K562 (cell line): ENCODE data around the gene RAB40B. TPM values are rescaled to one million over a fixed set of nuclear protein-coding genes. Genes with fewer than 3 reads are reported as not detected.

Source experiments
- ATAC-seq: fragments of 200-7000 bp; cut with Tn5 transposase; 3 replicates; pipeline ENCODE4 v1.9.1; 2020; ENCODE audit warnings: moderate library complexity
- BruUV-seq: library from RNA; stranded (reverse); fragments of 400-500 nt; replicated peaks from 2 replicates; lab custom pipeline; 2021; lab: Mats Ljungman, UMichigan
- CTCF ChIA-PET: fragments of 300-600 bp; formaldehyde crosslinking; extraction: SDS; loops from one replicate; lab custom pipeline; 2021; ENCODE audit warnings: low intra/inter-chr PET ratio; lab: Yijun Ruan, JAX
- POLR2A ChIA-PET: fragments of 300-600, 350-650 bp; sonication (Branson Sonifier 250); formaldehyde crosslinking; extraction: SDS; loops from one replicate; lab custom pipeline; 2021; ENCODE audit warnings: antibody characterized with exemption, inconsistent platforms; lab: Yijun Ruan, JAX
- DNase-seq, 4 experiments: peaks; one replicate each; pipeline versions ENCODE4 v3.0.0 to v3.0.0-alpha.2; 2011 to 2018; ENCODE audit warnings: low spot score in 3 of 4, mixed read lengths in 3 of 4; ENCODE audit errors: extremely low read depth in 1 of 4
- FAIRE-seq: peaks from 2 replicates; lab custom pipeline; 2011; peaks lifted over from hg19 to GRCh38; lab: Jason Lieb, UNC
- H2AFZ ChIP-seq: 2 replicates; pipeline ENCODE4 v1.6.0; 2011; ENCODE audit warnings: low read depth, low read length, control low read depth, inconsistent platforms
- H3K27ac ChIP-seq: fragments of 200-600 bp; 3 replicates; pipeline ENCODE4 v1.8.0; 2011; ENCODE audit warnings: low read depth, mild to moderate bottlenecking, control low read depth, inconsistent platforms, low read length, moderate library complexity, mixed read lengths; ENCODE audit errors: extremely low read depth
- H3K27me3 ChIP-seq, 2 experiments: fragments of 300-600 bp in 1 of 2; 2 replicates in 1 of 2; 3 replicates in 1 of 2; pipeline versions ENCODE4 v1.6.0 to v1.8.0; 2011; ENCODE audit warnings: inconsistent platforms in 2 of 2, low read length in 2 of 2, mild to moderate bottlenecking in 1 of 2, mixed read lengths in 1 of 2, moderate library complexity in 1 of 2; ENCODE audit not compliant: control insufficient read depth in 2 of 2, insufficient read depth in 2 of 2
- H3K36me3 ChIP-seq: fragments of 300-600 bp; 3 replicates; pipeline ENCODE4 v1.8.0; 2011; ENCODE audit warnings: mild to moderate bottlenecking, low read length, inconsistent platforms; ENCODE audit not compliant: control insufficient read depth, insufficient read depth
- H3K4me1 ChIP-seq, 2 experiments: fragments of 200-600 bp in 1 of 2; replicated peaks in 1 of 2; 2 replicates in 1 of 2; 3 replicates in 1 of 2; pipeline versions ENCODE4 v1.5.1 to v1.8.0; 2011; ENCODE audit warnings: inconsistent platforms in 2 of 2, low read length in 2 of 2, mild to moderate bottlenecking in 1 of 2, mixed read lengths in 1 of 2, moderate library complexity in 1 of 2; ENCODE audit not compliant: control insufficient read depth in 2 of 2, insufficient read depth in 2 of 2
- H3K4me2 ChIP-seq: 2 replicates; pipeline ENCODE4 v1.6.1; 2011; ENCODE audit warnings: low read length, control low read depth, inconsistent platforms, mixed read lengths; ENCODE audit not compliant: insufficient read depth
- H3K4me3 ChIP-seq: fragments of 200-600 bp; sonication (generic), shearing (Covaris generic); 2 replicates; pipeline ENCODE4 v1.5.1; 2016; ENCODE audit warnings: control low read depth, inconsistent platforms
- H3K79me2 ChIP-seq: fragments of 200-600 bp; 3 replicates; pipeline ENCODE4 v1.8.0; 2011; ENCODE audit warnings: low read length, inconsistent platforms; ENCODE audit not compliant: control insufficient read depth, insufficient read depth
- H3K9ac ChIP-seq, 2 experiments: 2 replicates each; pipeline versions ENCODE4 v1.6.0 to v1.6.1; 2011; ENCODE audit warnings: low read depth in 2 of 2, low read length in 2 of 2, control low read depth in 1 of 2, inconsistent platforms in 1 of 2, mild to moderate bottlenecking in 1 of 2, mixed read lengths in 1 of 2; ENCODE audit not compliant: insufficient read depth in 1 of 2
- H3K9me1 ChIP-seq: one replicate; pipeline ENCODE4 v1.6.0; 2011; ENCODE audit warnings: inconsistent platforms, mild to moderate bottlenecking, low read length, moderate library complexity; ENCODE audit not compliant: control insufficient read depth, insufficient read depth
- H3K9me3 ChIP-seq: replicated peaks from 2 replicates; pipeline ENCODE4 v1.5.1; 2011; ENCODE audit warnings: low read depth, low read length, inconsistent platforms; ENCODE audit not compliant: control insufficient read depth, insufficient read depth
- H4K20me1 ChIP-seq: replicated peaks from 2 replicates; pipeline ENCODE4 v1.6.1; 2011; ENCODE audit warnings: low read length, inconsistent platforms, mixed read lengths; ENCODE audit not compliant: control insufficient read depth, insufficient read depth
- POLR2G ChIP-seq: fragments of 200-400 bp; formaldehyde crosslinking; IDR thresholded peaks from 2 replicates; pipeline ENCODE4 v1.6.1; 2017; ENCODE audit warnings: low read depth, mild to moderate bottlenecking, antibody characterized with exemption, low read length, moderate library complexity
- PURB ChIP-seq: sonication (generic); formaldehyde crosslinking; IDR thresholded peaks from 2 replicates; pipeline ENCODE4 v1.9.0; 2021; ENCODE audit warnings: low read depth, mild to moderate bottlenecking, missing genetic modification reagents
- RBFOX2 ChIP-seq: fragments of 200-400 bp; formaldehyde crosslinking; IDR thresholded peaks from 2 replicates; pipeline ENCODE4 v1.6.1; 2017; ENCODE audit warnings: low read depth, mild to moderate bottlenecking, low read length, moderate library complexity
- WGBS: fragments of 100-300 bp; shearing (Covaris generic); methylation state at CpG from one replicate; pipeline ENCODE4 v1.1.6; 2016; ENCODE audit warnings: low coverage, mixed read lengths; ENCODE audit not compliant: insufficient coverage; ENCODE audit errors: missing lambda C conversion rate; 5-methylcytosine and 5-hydroxymethylcytosine counted together
- in situ Hi-C: fragments of 300-500 bp; cut with MboI; formaldehyde crosslinking; loops from 4 replicates; pipeline ENCODE4 v1.15.0; 2018; ENCODE audit warnings: inconsistent platforms, mixed read lengths
- intact Hi-C: fragments of 100-400 bp; cut with micrococcal nuclease; formaldehyde crosslinking; loops from 2 replicates; pipeline ENCODE4 v1.14.2; 2022
- polyA plus RNA-seq, 8 experiments: library from polyadenylated mRNA; depleted of rRNA in 4 of 8; stranded (reverse) in 5 of 8; unstranded in 3 of 8; fragments of >200 nt; fragmentation: Nextera tagmentation in 2 of 8; fragmentation: Illumina TruSeq in 1 of 8; extraction: Ambion mirVana in 2 of 8; extraction: Trizol in 1 of 8; gene quantifications; 2 replicates each; pipeline versions ENCODE4 v1.2.1 to v1.2.3, GENCODE V29; 2011 to 2014; ENCODE audit warnings: inconsistent platforms in 1 of 8, missing spikeins in 1 of 8
- total RNA-seq, 7 experiments: library from RNA; depleted of rRNA in 6 of 7; stranded (reverse); fragments of >200 nt in 6 of 7; fragmentation: Illumina TruSeq in 2 of 7; extraction: Trizol in 2 of 7; gene quantifications; 2 replicates each; pipeline versions ENCODE4 v1.2.1 to v1.2.3, GENCODE V29; 2011 to 2021; ENCODE audit warnings: low replicate concordance in 1 of 7

The RAB40B gene
- total and polyA plus RNA-seq, 9 of the 15 experiments (the other 6 are each of a cell fraction or from before 2014, with no cell fraction given), result 0.13 to 4.6 (median 1.4) TPM

GRCh38 chr17:82736511-82737185 is 38.1 kb upstream of the RAB40B start:
- no peak for FAIRE-seq
- DNase-seq, result no peak
- H3K9ac ChIP-seq, result peak overlapping the region in 1 of 2 experiments; percentile 97; a peak in 2 of 4 replicates
- peak overlapping the region; percentile 69 for H3K4me3 ChIP-seq
- ATAC-seq, result no peak
- no peaks in the 10 kb centered on the region for H4K20me1 ChIP-seq
- no peak overlapping the region for H3K27ac ChIP-seq
- intact Hi-C loops, result no loop called here
- POLR2A ChIA-PET, result interaction anchor here (0.6 to 0.7 kb wide), 2 partner anchors 12 to 535 kb away, joined by 3 read pairs; no protein-coding TSS in a partner anchor
- no TSS peak for BruUV-seq
- peaks cover 22% of the 10 kb centered on the region for H3K79me2 ChIP-seq
- peaks cover 33% of the 10 kb centered on the region for H3K9me3 ChIP-seq
- 89% methylated on average over 13 of the region's 18 CpGs for WGBS
- peak overlapping the region; percentile 75 for H3K4me2 ChIP-seq
- no peak overlapping the region for H2AFZ ChIP-seq
- peak; percentile 45 for TF ChIP-seq POLR2G
- no peak for TF ChIP-seq PURB (CRISPR knock-in tag)
- TF ChIP-seq RBFOX2, result peak; percentile 36; the same call in 1 of the 2 replicates
- CTCF ChIA-PET, result no interaction called here
- H3K36me3 ChIP-seq, result peaks cover 42% of the 10 kb centered on the region
- H3K9me1 ChIP-seq, result no peaks in the 10 kb centered on the region
- H3K27me3 ChIP-seq, result no peaks in the 10 kb centered on the region
- H3K4me1 ChIP-seq, result peaks cover 13 to 44% of the 10 kb centered on the region in 2 experiments; a peak in 4 of 5 replicates
- in situ Hi-C loops, result no loop called here
